ENCODE measurements around the gene TRIM41. TPM values are rescaled to one million over a fixed set of nuclear protein-coding genes. Genes with fewer than 3 reads are reported as not detected.

The TRIM41 gene
- total RNA-seq, 1 experiment from 2014 or later = 34.2 TPM

DNA sequence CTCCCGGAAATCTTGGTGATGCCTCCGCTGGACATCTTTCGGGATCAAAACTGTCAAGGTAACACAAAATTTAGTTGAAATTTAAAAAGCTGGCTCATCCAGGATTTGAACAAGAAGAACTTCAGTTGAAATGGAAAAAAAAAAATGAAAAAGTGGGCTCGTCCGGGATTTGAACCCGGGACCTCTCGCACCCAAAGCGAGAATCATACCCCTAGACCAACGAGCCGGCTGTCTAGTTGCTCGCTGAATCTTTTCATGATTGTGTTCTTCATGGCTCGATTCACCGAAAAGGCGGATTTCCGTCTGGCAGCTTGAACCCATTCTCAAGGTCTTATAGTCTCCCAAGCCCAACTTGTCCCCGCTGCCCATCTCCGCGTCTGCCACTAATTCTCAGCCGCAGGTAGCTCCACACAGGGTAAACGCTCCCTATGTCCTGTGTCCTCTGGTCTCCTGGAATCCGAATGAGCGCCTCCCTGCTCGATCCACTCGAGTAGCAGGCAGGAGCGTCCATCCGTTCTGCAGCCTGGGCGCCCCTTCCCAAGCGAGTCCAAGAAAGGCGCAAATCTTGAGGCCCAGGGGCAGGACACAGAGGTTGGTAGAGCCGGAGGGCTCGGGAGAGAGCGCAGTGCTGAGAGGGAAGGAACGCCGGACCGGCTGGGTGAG, 34.2 kb upstream of the TRIM41 start:
- H3K18ac ChIP-seq (ENCODE audit: insufficient read length, low read depth, low read length) = no peak overlapping the region
- no peak overlapping the region for H3K9ac ChIP-seq (ENCODE audit: extremely low read depth, insufficient read length, low read length)
- no peak overlapping the region for H3K56ac ChIP-seq (ENCODE audit: insufficient read length, low read depth, low read length)
- H4K8ac ChIP-seq (replicated peaks; ENCODE audit: insufficient read length, low read depth, low read length) = no peak overlapping the region
- H2BK12ac ChIP-seq (ENCODE audit: insufficient read length, low read depth, low read length) = no peak overlapping the region
- H3K27me3 Mint-ChIP-seq (ENCODE audit: low read depth) = peaks cover 45% of the 10 kb centered on the region
- no peak overlapping the region for H3K4ac ChIP-seq (ENCODE audit: low read depth, low read length)
- peak overlapping the region; percentile 88 to 93 (median 92); a peak in 6 of 7 replicates for H3K27ac Mint-ChIP-seq
- H3K27me3 ChIP-seq (ENCODE audit: insufficient read depth, low read length) = peaks cover 16% of the 10 kb centered on the region
- no peaks in the 10 kb centered on the region for H4K20me1 ChIP-seq (ENCODE audit: control insufficient read depth, insufficient read depth, insufficient read length)
- no peak overlapping the region for H4K5ac ChIP-seq (ENCODE audit: insufficient read length, low read depth, low read length)
- H3K36me3 Mint-ChIP-seq (ENCODE audit: insufficient read depth in 1 of 3, low read depth in 3 of 3) = peaks cover 0 to 2% (median 0%) of the 10 kb centered on the region in 3 experiments; a peak in 2 of 7 replicates
- H2BK5ac ChIP-seq (ENCODE audit: insufficient read length, low read length) = no peak overlapping the region
- no peak overlapping the region for H4K91ac ChIP-seq (ENCODE audit: insufficient read length, low read depth, low read length)
- H3K14ac ChIP-seq (ENCODE audit: insufficient read depth, low read length) = no peak overlapping the region
- peaks cover 34% of the 10 kb centered on the region for H3K23me2 ChIP-seq (ENCODE audit: insufficient read length, low read depth, low read length, poor library complexity, severe bottlenecking)
- H2AK5ac ChIP-seq (ENCODE audit: insufficient read length, low read length) = no peak overlapping the region
- H3K79me1 ChIP-seq (ENCODE audit: insufficient read depth, low read depth, low read length, poor library complexity, severe bottlenecking) = no peaks in the 10 kb centered on the region
- H3K23ac ChIP-seq (ENCODE audit: insufficient read length, low read depth, low read length) = no peak overlapping the region
- H3K4me3 Mint-ChIP-seq = peak overlapping the region; percentile 91 to 92
- H3K9me3 Mint-ChIP-seq = peaks cover 12 to 13% of the 10 kb centered on the region in 2 experiments
- peak; percentile 82 for DNase-seq
- peaks cover 13 to 29% of the 10 kb centered on the region in 2 experiments for H3K4me1 Mint-ChIP-seq
- no CpG with 5 or more reads among the region's 35 CpGs for WGBS (ENCODE audit: extremely low coverage, insufficient read length, low lambda C conversion rate)
- H3K79me2 ChIP-seq (ENCODE audit: insufficient read depth, low read length) = no peaks in the 10 kb centered on the region
- no peak overlapping the region for H2BK15ac ChIP-seq (ENCODE audit: low read depth, low read length)
- H2BK120ac ChIP-seq (ENCODE audit: low read depth, low read length, poor library complexity, severe bottlenecking) = no peak overlapping the region
- peak overlapping the region; percentile 75 for H3K4me2 ChIP-seq (ENCODE audit: insufficient read depth, insufficient read length, low read length)
- H3K9me3 ChIP-seq (ENCODE audit: control insufficient read depth, low read depth, low read length) = no peaks in the 10 kb centered on the region
- no peaks in the 10 kb centered on the region for H3K4me1 ChIP-seq (ENCODE audit: insufficient read depth, low read length)
- no peak overlapping the region for H3K27ac ChIP-seq (ENCODE audit: insufficient read length, low read depth, low read length)
- no peak overlapping the region for H2AFZ ChIP-seq (ENCODE audit: low read length)
- H2BK20ac ChIP-seq (ENCODE audit: low read depth, low read length, poor library complexity, severe bottlenecking) = no peak overlapping the region
- H3T11ph ChIP-seq (ENCODE audit: low read length) = no peak overlapping the region
- TF ChIP-seq, protein P1, sequence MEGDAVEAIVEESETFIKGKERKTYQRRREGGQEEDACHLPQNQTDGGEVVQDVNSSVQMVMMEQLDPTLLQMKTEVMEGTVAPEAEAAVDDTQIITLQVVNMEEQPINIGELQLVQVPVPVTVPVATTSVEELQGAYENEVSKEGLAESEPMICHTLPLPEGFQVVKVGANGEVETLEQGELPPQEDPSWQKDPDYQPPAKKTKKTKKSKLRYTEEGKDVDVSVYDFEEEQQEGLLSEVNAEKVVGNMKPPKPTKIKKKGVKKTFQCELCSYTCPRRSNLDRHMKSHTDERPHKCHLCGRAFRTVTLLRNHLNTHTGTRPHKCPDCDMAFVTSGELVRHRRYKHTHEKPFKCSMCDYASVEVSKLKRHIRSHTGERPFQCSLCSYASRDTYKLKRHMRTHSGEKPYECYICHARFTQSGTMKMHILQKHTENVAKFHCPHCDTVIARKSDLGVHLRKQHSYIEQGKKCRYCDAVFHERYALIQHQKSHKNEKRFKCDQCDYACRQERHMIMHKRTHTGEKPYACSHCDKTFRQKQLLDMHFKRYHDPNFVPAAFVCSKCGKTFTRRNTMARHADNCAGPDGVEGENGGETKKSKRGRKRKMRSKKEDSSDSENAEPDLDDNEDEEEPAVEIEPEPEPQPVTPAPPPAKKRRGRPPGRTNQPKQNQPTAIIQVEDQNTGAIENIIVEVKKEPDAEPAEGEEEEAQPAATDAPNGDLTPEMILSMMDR (conservative IDR thresholded peaks at IDR 0.05) = no peak

Data from H9 (cell line).